Small intestine (tissue), 7 donors: ENCODE measurements around the gene MTG2. TPM values are rescaled to one million over a fixed set of nuclear protein-coding genes. Genes with fewer than 3 reads are reported as not detected.

ENCODE experiments used
- DNase-seq, 2 donors: peaks; one replicate each; pipeline versions ENCODE4 v3.0.0 to v3.0.0-alpha.2; 2013
- FAIRE-seq: peaks from 2 replicates; lab custom pipeline; 2012; peaks lifted over from hg19 to GRCh38; lab: Jason Lieb, UNC
- H3K27ac ChIP-seq, 3 donors: one replicate each; pipeline ENCODE4 v1.5.1; 2013; ENCODE audit warnings: low read length in 2 of 3, mild to moderate bottlenecking in 2 of 3, control low read depth in 1 of 3, inconsistent platforms in 1 of 3, low read depth in 1 of 3, moderate library complexity in 1 of 3
- H3K27me3 ChIP-seq, 3 donors: one replicate each; pipeline ENCODE4 v1.6.1; 2013; ENCODE audit warnings: low read length in 3 of 3, inconsistent platforms in 1 of 3; ENCODE audit not compliant: control insufficient read depth in 3 of 3, insufficient read depth in 3 of 3
- H3K36me3 ChIP-seq, 3 donors: one replicate each; pipeline ENCODE4 v1.6.1; 2013; ENCODE audit warnings: low read length in 3 of 3, inconsistent platforms in 1 of 3, low read depth in 1 of 3, mild to moderate bottlenecking in 1 of 3, moderate library complexity in 1 of 3; ENCODE audit not compliant: control insufficient read depth in 3 of 3, insufficient read depth in 2 of 3
- H3K4me1 ChIP-seq, 3 donors: one replicate each; pipeline ENCODE4 v1.6.1; 2013; ENCODE audit warnings: low read length in 2 of 3, inconsistent platforms in 1 of 3, low read depth in 1 of 3, mild to moderate bottlenecking in 1 of 3, moderate library complexity in 1 of 3; ENCODE audit not compliant: control insufficient read depth in 3 of 3, insufficient read depth in 2 of 3
- H3K4me3 ChIP-seq, 3 donors: one replicate each; pipeline ENCODE4 v1.5.1; 2013; ENCODE audit warnings: low read length in 3 of 3, control low read depth in 1 of 3, inconsistent platforms in 1 of 3, low read depth in 1 of 3, mild to moderate bottlenecking in 1 of 3, moderate library complexity in 1 of 3
- H3K9me3 ChIP-seq, 2 donors: one replicate each; pipeline ENCODE4 v1.6.1; 2013; ENCODE audit warnings: low read depth in 1 of 2, low read length in 1 of 2; ENCODE audit not compliant: control insufficient read depth in 2 of 2, insufficient read depth in 1 of 2
- WGBS, 3 donors: extraction: QIAGEN DNeasy Blood & Tissue Kit; methylation state at CpG; one replicate each; pipeline ENCODE4 v1.1.7; 2013; 5-methylcytosine and 5-hydroxymethylcytosine counted together
- polyA plus RNA-seq, 4 donors: library from polyadenylated mRNA; stranded (reverse) in 3 of 4; unstranded in 1 of 4; fragments of 200-250 nt in 3 of 4; fragments of 120-200 nt in 1 of 4; gene quantifications; one replicate each; pipeline versions ENCODE4 v1.2.1 to v1.2.3, GENCODE V29; 2013
- donor health status: healthy with polysubstance abuse.
- donor health status: control.
- donor health status: control.
- donor health status: Bipolar disorder and iron deficiency.
- donor health status: healthy.

The MTG2 gene
- polyA plus RNA-seq, 4 donors, result 24.9 to 39.4 (median 31.5) TPM

DNA sequence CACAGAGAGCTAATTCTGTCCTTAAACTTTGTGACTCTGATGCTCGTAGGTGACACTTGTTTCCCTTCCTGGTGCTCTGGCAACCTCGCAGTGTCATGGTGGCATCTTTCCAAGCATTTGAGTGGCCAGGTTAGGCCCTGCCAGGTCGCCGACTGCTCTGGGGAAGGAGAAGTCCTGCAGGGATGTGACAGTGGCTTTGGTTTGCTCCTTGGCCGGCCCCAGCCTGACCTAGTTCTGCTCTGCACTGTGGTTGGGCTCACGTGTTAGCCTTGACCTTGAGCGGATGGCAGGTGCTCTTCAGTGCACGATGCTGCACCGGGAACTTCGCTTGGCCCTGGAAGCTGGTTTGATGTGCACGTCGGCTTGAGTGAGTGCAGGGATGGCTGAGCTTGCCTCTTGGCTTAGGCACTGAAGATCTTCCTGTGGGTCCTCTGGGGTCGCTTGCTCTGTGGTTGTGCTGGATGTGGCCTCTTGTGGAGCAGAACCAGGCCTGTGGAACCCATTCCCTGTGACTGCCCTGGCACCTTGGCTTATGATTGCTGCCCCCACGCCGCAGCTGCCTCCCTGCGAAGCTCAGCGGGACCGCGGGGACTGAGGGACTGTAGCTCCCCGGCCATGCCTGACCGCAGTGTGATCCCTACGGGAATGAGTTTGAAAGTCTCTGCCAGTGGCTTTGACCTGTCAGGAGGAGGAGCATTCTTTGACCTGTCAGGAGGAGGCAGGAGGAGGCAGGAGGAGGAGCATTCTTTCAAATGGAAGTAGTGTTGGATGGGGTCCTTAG, 64.2 kb downstream of the MTG2 start:
- no peak overlapping the region for H3K27ac ChIP-seq
- H3K4me3 ChIP-seq, result no peak overlapping the region
- no peaks in the 10 kb centered on the region for H3K9me3 ChIP-seq
- FAIRE-seq (no peak), DNase-seq (peak in 1 of 2 donors; percentile 17)
- H3K36me3 ChIP-seq, result peaks cover 0 to 49% (median 0%) of the 10 kb centered on the region in 3 donors
- peaks cover 3% of the 10 kb centered on the region in 3 donors for H3K4me1 ChIP-seq
- 55 to 75% (median 63%) methylated on average over 22 of the region's 22 CpGs for WGBS, 3 donors
- H3K27me3 ChIP-seq, result no peaks in the 10 kb centered on the region

- DNase-seq, result no peak
- H3K27me3 ChIP-seq, result no peaks in the 10 kb centered on the region
- H3K27ac ChIP-seq, result no peak overlapping the region
- no peaks in the 10 kb centered on the region for H3K9me3 ChIP-seq
- H3K4me3 ChIP-seq, result no peak overlapping the region
- peaks cover 0 to 3% (median 1%) of the 10 kb centered on the region in 3 donors for H3K4me1 ChIP-seq
- WGBS, 3 donors, result 80 to 87% (median 83%) methylated on average over 6 of the region's 6 CpGs
- H3K36me3 ChIP-seq, result peaks cover 0 to 42% (median 0%) of the 10 kb centered on the region in 3 donors
- no peak for FAIRE-seq
Measured at GRCh38 chr20:62248890-62249560, 66.2 kb downstream of the MTG2 start.

- peak in 1 of 2 donors; percentile 15 for DNase-seq
- no peak for FAIRE-seq
- H3K4me3 ChIP-seq, result no peak overlapping the region
Measured at GRCh38 chr20:62252342-62252966, 69.6 kb downstream of the MTG2 start.

More at GRCh38 chr20:62252342-62252966, 69.6 kb downstream of the MTG2 start:
- Histone ChIP-seq H3K9me3 (no peaks in the 10 kb centered on the region), H3K4me1 (peaks cover 0 to 3% (median 0%) of the 10 kb centered on the region in 3 donors), H3K27me3 (no peaks in the 10 kb centered on the region), H3K27ac (no peak overlapping the region), H3K36me3 (peaks cover 3 to 44% (median 3%) of the 10 kb centered on the region in 3 donors)
- 88% methylated on average over 26 of the region's 26 CpGs for WGBS, 3 donors

Other genes starting within 250 kb of the MTG2 start
- 10 to 100 TPM in 1 of 4 donors, 1 to 10 TPM in 3; 4.6 to 18.3 (median 7.9) TPM for gene TAF4, start 117.1 kb upstream of the MTG2 start, polyA plus RNA-seq
- gene LSM14B, start 60.6 kb upstream of the MTG2 start, polyA plus RNA-seq, result 10 to 100 TPM; 11.9 to 47.0 (median 18.2) TPM
- gene PSMA7, start 39.6 kb upstream of the MTG2 start, polyA plus RNA-seq, result 100 to 1,000 TPM; 136 to 378 (median 310) TPM
- gene SS18L1, start 39.3 kb upstream of the MTG2 start, polyA plus RNA-seq, result 10 to 100 TPM in 2 of 4 donors, 1 to 10 TPM in 2; 7.5 to 17.5 (median 11.3) TPM
- under 1 TPM in 2 of 4 donors, not detected in 2; 0.06 to 0.31 TPM for gene HRH3, start 37.2 kb downstream of the MTG2 start, polyA plus RNA-seq
- 10 to 100 TPM; 19.9 to 36.9 (median 29.3) TPM for gene OSBPL2, start 55.5 kb downstream of the MTG2 start, polyA plus RNA-seq
- gene ADRM1, start 120.0 kb downstream of the MTG2 start, polyA plus RNA-seq, result 10 to 100 TPM; 44.5 to 93.4 (median 88.3) TPM
- 10 to 100 TPM in 2 of 4 donors, 1 to 10 TPM in 2; 1.3 to 62.8 (median 23.0) TPM for gene LAMA5, start 184.3 kb downstream of the MTG2 start, polyA plus RNA-seq
- 1,000 to 10,000 TPM; 2,127 to 8,814 (median 3,344) TPM for gene RPS21, start 204.1 kb downstream of the MTG2 start, polyA plus RNA-seq
- 1 to 10 TPM; 1.3 to 7.9 (median 3.5) TPM for gene CABLES2, start 224.3 kb downstream of the MTG2 start, polyA plus RNA-seq
- gene RBBP8NL, start 244.5 kb downstream of the MTG2 start, polyA plus RNA-seq, result 10 to 100 TPM in 3 of 4 donors, 1 to 10 TPM in 1; 8.0 to 28.0 (median 13.5) TPM